HG02938 (cell line): Measurements from ENCODE around the gene IRF2BP2.

Experiments used
- ATAC-seq: cut with Tn5 transposase; IDR thresholded peaks from one replicate; pipeline ENCODE4 v1.9.1; 2021; ENCODE audit warnings: mild to moderate bottlenecking, moderate library complexity; ENCODE audit not compliant: unreplicated experiment

IRF2BP2 gene

DNA sequence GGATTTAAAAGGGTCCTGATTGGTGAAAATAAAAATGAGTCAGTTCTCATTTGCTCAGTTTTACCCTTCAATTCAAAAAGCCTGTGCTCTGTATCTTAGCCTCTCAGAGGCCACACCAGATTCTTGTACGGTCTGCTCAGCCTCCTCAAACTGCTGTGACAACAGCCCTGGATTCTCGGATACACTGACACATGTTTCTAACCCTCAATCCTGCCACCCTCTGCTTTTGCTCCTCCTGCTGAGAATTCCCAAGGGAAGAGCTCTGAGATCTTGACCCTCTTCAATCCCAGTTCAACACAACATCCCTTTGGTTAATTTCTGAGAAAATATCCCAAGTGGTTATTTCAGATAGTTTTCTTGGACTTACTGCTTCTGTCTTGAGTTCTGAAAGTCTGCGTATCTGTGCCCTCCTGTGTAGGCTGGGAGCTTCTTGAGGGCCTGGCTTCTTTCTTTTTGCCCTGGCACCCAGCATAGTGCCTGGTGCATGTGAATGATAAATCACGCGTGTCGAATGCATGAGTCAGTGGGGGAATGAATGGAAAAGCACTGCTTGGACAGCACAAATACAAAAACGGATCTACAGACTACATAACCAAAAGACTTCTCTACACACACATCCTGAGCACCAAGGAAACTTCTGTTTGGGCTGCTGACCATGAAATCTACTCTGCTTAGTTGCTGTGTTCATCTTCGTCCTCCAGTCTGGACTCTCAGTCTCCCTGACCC, 24.5 kb downstream of the IRF2BP2 start:
- no peak for ATAC-seq

GRCh38 chr1:234584926-234585325, 25.1 kb downstream of the IRF2BP2 start:
- no peak for ATAC-seq

- ATAC-seq: no peak
Observed at GRCh38 chr1:234584420-234584805, 25.6 kb downstream of the IRF2BP2 start.

- ATAC-seq: no peak
Observed at GRCh38 chr1:234583755-234584419, 26.1 kb downstream of the IRF2BP2 start.

- no peak for ATAC-seq
Observed at GRCh38 chr1:234582681-234583301, 27.2 kb downstream of the IRF2BP2 start.

- no peak for ATAC-seq
Observed at GRCh38 chr1:234582186-234582585, 27.8 kb downstream of the IRF2BP2 start.

- no peak for ATAC-seq
Observed at GRCh38 chr1:234581063-234581714, 28.8 kb downstream of the IRF2BP2 start.

GRCh38 chr1:234579967-234580366, 30.0 kb downstream of the IRF2BP2 start:
- no peak for ATAC-seq

DNA sequence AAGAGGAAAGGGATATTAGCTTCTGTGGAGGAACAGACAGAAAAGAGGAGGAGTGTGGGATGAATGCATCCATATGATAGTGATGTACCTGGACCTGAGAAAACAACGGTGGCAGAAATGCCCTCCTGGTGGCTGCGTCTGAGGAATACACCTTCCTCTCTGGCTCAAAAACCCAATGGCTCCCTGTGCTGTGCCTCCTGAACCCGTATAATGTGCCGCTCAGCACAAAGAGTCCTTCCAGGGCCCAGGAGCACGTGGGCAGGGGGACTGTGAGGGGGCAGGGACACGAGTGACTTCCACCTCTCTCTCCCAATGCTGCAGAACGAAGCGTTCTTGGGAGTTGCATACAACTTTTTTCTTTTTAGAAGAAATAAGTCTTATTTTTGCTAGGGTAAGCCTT, 31.2 kb downstream of the IRF2BP2 start:
- no peak for ATAC-seq

DNA sequence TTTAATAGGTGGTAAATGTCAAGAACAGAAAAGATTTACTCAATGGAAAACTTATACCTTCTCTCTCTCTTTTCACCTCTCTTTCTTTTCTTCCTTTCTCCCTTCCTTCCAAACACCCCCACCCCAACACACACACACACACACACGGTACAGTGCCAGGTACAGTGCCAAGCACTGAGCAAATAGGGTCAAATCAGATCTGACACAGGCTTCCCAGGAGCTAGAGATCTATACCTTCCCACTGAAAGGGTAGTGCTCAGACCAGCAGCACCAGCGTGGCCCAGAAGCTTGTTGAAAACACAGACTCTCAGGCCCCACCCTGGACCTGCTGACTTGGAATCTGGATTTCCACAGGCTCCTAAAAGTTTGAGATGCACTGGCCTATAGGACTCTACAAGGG, 31.9 kb downstream of the IRF2BP2 start:
- no peak for ATAC-seq

GRCh38 chr1:234573711-234574299, 36.2 kb downstream of the IRF2BP2 start:
- no peak for ATAC-seq

DNA sequence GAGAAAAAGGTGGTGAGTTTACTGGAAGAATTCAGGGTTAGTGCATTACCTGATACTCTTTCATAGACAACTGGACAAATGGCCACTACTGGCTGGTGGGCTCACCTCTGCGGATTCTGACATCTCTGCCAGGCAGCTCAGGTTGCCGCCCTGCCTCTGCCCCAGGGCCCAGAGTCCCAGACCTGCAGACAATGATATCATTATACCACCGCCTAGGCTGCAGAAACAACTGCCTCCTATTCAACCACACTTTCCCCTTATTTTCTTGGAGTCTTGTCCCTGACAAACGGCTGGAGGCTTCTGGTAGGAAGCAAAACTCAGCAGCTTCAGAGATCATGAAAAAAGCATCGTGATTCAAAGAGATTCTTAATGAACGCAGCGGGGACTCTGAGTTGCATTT, 37.0 kb downstream of the IRF2BP2 start:
- no peak for ATAC-seq

DNA sequence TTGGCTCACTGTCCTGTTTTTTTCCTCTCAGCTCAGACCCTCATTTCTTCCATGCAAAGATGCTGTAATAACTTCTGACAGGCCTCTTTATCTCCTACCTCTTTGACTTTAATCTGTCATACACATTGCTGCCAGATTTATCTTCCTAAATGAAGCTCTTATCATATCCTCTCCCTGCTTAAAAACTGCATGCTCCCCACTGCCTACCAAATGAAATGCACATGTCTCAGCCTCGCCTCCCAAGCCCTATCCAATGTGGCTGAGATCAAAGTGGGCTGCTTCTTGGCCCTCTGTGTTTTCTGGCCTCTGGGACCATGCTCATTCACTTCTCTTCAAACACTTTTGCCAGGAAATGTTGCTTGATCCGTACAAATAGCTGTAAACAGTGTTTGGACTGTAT, 38.3 kb downstream of the IRF2BP2 start:
- no peak for ATAC-seq

- ATAC-seq: no peak
Observed at GRCh38 chr1:234570329-234571120, 39.5 kb downstream of the IRF2BP2 start.

GRCh38 chr1:234568345-234568744, 41.6 kb downstream of the IRF2BP2 start:
- ATAC-seq: no peak

GRCh38 chr1:234565132-234565531, 44.8 kb downstream of the IRF2BP2 start:
- no peak for ATAC-seq

DNA sequence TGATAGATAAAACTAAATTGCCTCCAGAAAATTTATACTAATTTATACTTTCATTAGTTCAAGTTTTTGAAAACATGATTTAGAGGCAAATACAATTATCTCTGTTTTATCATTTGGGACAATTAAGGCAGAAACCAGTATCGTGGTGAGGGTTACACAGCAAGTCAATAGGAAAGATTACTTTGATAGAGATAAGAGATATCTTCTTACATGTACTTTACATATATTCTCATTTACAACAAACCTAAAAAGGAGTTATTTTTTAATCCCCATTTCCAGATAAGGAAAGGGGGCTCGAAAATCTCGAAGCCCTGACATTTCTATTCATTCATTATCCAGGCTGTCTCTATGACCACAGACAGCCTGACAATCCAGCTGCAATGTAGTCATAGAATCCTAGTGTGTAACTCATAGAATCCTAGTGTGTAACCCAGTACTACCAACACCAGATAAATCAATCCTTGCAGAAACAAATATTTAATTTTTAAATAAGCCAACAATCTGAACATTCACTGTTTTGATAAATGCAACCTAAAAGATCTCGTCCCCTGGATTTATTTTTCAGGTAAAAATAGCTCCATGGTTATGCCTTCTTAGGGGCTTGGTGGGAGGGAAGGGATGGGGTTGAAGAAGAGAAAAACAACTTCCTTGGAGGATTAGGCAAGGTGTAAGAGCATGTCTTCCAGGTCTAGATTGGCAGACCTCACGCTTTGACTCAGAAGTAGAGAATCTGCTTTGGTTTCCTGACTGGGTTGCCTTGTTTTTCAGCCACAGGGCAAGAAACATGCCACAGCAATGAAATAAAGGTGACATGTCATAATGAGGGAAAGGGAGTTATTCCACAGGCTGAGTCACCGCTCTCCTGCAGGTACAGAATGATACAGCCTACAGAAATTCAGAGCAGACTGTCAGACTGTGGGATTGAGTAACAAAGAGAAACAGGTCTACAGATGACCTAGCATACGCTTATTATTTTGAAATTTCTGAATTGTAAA, 45.6 kb downstream of the IRF2BP2 start:
- no peak for ATAC-seq

GRCh38 chr1:234562334-234562733, 47.6 kb downstream of the IRF2BP2 start:
- no peak for ATAC-seq

DNA sequence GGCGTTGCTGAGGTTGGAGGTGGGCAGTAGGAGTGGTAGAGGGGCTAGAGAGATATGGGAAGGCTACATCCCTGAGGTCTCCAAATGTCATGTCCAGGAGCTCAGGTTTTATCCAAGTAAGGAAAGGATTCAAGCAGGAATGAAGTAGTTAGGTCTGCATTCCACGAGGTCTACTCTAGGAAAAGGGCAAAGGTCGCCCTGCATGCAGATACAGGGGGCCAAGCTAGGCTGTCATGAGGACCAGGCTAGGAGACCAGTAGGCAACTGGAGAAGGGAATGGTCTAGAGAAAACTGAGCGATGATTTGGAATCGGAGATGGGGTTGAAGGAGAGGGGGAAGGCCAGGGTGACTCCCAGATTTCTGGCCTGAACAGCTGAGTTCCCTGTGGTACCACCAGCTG, 48.7 kb downstream of the IRF2BP2 start:
- ATAC-seq: no peak
